ENCODE data around the gene SDR42E2.
"Not testable (repeated sequence)": the region's sequence is repeated elsewhere in the genome, so short reads cannot be mapped to it uniquely, and the experiment has no call there.

Gene SDR42E2

DNA sequence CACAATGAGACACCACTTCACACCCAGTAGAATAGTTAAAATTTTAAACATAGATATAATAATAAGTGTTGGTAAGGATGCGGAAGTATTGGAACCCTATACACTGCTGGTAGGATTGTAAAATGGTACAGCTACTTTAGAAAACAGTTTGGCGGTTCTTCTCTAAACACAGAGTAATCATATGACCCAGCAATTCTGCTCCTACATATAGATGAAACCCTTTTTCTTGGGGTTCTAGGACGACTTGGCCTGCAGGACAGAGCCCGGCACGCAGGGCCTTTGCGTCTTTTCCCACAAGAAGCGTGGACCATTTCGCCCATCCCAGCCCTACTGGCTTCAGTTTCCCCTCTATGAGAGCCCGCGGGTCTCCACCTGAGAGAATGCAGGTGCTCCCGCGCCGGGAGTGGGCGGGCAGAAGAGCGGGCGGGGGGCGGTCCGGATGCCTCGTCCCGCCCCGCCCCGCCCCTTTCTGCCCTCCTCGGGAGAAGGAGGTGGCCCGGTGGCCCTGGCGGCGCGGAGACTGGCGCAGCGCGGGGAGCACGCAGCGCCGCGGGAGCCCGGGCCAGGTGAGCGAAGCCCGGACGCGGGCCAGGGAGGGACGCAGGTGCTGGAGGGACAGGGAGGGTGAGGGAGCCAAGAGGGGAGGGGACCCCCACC, at the start of gene SDR42E2:
Gene SDR42E2 (plus strand): TSS at position 508 of the 657 bp plus-strand sequence. CDS start 3,077 bp downstream, outside the sequence.
- no peak within 1 kb of the TSS for H3K4me3 ChIP-seq (ENCODE audit: low read length)
- no peaks in the 10 kb centered on the region for H3K4me1 ChIP-seq (ENCODE audit: control insufficient read depth, insufficient read depth, low read length)
- H3K27ac ChIP-seq (ENCODE audit: low read depth, low read length) = no peak within 1 kb of the TSS
- no peaks in the 10 kb centered on the region for H3K27me3 ChIP-seq (ENCODE audit: control insufficient read depth, insufficient read depth, low read length)
- no peak within 1 kb of the TSS for H3K9ac ChIP-seq (ENCODE audit: low read length)
- H3K36me3 ChIP-seq (ENCODE audit: control insufficient read depth, insufficient read depth, low read length) = no peaks in the 10 kb centered on the region

DNA sequence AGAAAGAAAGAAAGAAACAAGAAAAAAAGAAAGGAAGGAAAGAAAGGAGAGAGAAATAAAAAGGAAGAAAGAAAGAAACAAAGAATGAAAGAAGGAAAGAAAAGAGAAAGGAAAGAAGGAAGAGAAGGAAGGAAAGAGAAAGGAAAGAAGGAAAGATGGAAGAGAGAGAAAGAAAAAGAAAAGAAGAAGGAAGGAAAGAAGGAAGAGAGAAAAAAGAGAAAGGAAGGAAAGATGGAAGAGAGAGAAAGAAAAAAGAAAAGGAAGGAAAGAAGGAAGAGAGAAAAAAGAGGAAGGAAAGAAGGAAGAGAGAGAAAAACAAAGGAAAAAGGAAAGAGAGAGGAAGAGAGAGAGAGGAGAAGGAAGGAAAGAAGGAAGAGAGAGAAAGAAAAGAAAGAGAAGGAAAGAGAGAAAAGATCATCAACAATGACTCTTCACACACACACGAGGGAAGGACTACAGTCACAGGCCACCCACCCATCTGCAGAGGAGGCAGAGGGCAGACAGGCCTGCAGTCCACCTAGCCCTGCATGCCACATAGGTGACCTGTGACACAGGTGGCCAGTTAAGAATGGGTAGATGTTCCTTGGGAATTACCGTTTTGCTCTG, 46.1 kb upstream of the SDR42E2 start:
- Histone ChIP-seq H3K4me3 (ENCODE audit: low read length) (no peak overlapping the region), H3K9ac (ENCODE audit: low read length) (no peak overlapping the region), H3K4me1 (ENCODE audit: control insufficient read depth, insufficient read depth, low read length) (no peaks in the 10 kb centered on the region), H3K27me3 (ENCODE audit: control insufficient read depth, insufficient read depth, low read length) (no peaks in the 10 kb centered on the region), H3K27ac (ENCODE audit: low read depth, low read length) (no peak overlapping the region), H3K36me3 (ENCODE audit: control insufficient read depth, insufficient read depth, low read length) (no peaks in the 10 kb centered on the region)

DNA sequence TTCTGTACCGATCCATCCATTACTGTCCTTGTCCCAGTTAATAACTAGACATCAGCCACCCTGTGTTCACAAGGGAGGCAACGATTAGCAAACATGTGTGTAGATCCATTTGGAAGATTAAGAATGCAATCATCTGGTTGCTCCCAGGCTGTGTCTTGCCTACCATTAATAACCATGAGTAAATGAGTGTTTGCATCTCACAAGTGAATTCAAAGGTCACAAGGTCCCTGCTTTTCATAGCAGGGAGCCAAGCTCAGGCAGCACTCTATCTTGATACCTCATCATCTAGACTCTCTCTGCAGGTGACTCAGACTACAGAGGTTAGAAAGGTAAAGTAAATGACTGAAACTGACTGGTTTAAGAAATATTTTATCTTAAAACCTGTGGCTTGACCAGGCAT, 44.7 kb upstream of the SDR42E2 start:
- Histone ChIP-seq H3K4me3 (ENCODE audit: low read length) (no peak overlapping the region), H3K27ac (ENCODE audit: low read depth, low read length) (no peak overlapping the region), H3K36me3 (ENCODE audit: control insufficient read depth, insufficient read depth, low read length) (no peaks in the 10 kb centered on the region), H3K27me3 (ENCODE audit: control insufficient read depth, insufficient read depth, low read length) (no peaks in the 10 kb centered on the region), H3K4me1 (ENCODE audit: control insufficient read depth, insufficient read depth, low read length) (no peaks in the 10 kb centered on the region), H3K9ac (ENCODE audit: low read length) (no peak overlapping the region)

DNA sequence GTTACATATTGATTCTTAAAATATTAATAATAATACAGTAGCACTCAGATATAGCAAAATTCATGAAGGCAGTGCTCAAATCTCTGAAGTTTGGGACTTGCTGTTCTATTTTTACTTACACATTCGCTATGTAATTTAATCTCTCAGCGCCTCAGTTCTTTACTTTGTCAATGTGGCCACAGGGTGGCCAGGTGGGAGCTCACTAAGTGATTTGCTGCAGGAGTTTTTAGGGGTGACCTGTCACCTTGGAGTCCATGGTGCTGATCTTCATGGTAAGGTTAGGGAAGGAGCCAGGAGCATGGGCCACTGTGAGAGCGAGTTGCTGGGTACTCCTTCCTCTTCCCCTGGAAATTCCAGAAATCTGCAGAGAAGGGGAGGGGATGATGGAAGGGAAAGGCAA, 41.9 kb upstream of the SDR42E2 start:
- Histone ChIP-seq H3K27me3 (ENCODE audit: control insufficient read depth, insufficient read depth, low read length) (no peaks in the 10 kb centered on the region), H3K9ac (ENCODE audit: low read length) (no peak overlapping the region), H3K36me3 (ENCODE audit: control insufficient read depth, insufficient read depth, low read length) (no peaks in the 10 kb centered on the region), H3K27ac (ENCODE audit: low read depth, low read length) (no peak overlapping the region), H3K4me3 (ENCODE audit: low read length) (no peak overlapping the region), H3K4me1 (ENCODE audit: control insufficient read depth, insufficient read depth, low read length) (no peaks in the 10 kb centered on the region)

DNA sequence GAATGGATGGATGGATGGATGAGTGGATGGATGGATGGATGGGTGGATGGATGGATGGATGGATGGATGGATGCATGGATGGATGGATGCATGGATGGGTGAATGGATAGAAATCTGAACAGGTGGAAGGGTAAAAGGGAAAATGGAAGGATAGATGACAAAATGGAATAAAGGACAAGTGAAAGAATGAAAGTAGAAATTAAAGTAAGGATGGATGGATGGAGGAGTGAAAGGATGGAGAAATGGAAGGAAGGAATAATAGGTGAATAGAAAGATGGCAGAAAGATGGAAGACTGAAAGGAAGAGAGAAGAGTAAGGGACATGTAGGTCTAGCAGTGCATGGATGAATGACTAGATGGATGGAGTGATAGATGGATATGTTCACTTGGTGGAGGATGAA, 40.1 kb upstream of the SDR42E2 start:
- Histone ChIP-seq H3K4me1 (ENCODE audit: control insufficient read depth, insufficient read depth, low read length) (no peaks in the 10 kb centered on the region), H3K36me3 (ENCODE audit: control insufficient read depth, insufficient read depth, low read length) (no peaks in the 10 kb centered on the region), H3K27ac (ENCODE audit: low read depth, low read length) (no peak overlapping the region), H3K4me3 (ENCODE audit: low read length) (no peak overlapping the region), H3K27me3 (ENCODE audit: control insufficient read depth, insufficient read depth, low read length) (no peaks in the 10 kb centered on the region), H3K9ac (ENCODE audit: low read length) (no peak overlapping the region)

DNA sequence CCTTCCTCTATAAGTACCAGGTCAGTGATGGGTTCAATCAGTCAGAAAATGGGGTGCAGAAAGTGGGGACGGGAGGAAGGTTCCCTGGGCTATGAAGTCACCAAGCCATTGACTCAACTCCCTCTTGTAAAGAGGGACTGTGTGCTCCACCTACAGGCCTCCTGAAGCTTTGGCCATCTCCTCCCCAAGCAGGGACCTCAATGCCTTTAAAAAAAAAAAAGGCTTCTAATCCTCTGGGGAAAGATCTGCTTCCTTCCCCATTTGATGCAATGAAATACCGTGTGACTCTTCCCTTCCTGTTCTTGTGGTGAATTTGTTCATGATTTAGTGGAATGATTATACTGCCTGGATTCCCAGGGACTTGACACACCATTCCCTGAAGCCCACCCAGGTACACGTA, 39.2 kb upstream of the SDR42E2 start:
- H3K27ac ChIP-seq (ENCODE audit: low read depth, low read length) = no peak overlapping the region
- H3K4me1 ChIP-seq (ENCODE audit: control insufficient read depth, insufficient read depth, low read length) = no peaks in the 10 kb centered on the region
- no peaks in the 10 kb centered on the region for H3K27me3 ChIP-seq (ENCODE audit: control insufficient read depth, insufficient read depth, low read length)
- H3K4me3 ChIP-seq (ENCODE audit: low read length) = no peak overlapping the region
- H3K9ac ChIP-seq (ENCODE audit: low read length) = no peak overlapping the region
- no peaks in the 10 kb centered on the region for H3K36me3 ChIP-seq (ENCODE audit: control insufficient read depth, insufficient read depth, low read length)

DNA sequence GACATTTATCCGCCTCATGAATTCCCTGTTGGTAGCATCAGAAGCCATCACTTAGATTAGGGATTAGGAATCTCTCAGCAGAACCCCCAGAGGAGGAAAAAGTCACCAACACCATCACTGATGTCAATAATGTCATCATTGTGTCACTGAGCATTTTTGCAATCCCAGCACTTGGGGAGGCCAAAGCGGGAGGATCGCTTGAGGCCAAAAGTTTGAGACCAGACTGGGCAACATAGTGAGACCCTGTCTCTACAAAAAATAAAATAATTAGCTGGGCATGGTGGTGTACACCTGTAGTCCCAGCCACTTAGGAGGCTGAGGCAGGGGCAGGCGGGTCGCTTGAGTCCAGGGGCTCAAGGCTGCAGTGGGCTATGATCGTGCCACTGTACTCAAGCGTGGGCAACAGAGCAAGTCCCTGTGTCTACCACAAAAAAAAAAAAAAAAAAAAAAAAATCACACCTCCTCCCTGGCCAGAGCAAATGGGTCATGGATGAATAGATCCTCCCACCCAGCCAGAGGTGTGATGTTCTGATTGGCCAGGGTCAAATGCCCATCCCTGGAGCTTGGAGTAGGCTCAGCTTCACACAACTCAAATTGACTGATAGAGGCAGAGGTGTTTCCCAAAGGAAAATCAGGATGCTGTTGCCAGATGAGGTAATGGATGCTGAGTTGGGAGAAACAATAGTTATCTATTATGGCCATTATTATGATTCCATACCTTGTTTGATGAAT, 38.4 kb upstream of the SDR42E2 start:
- H3K36me3 ChIP-seq (ENCODE audit: control insufficient read depth, insufficient read depth, low read length) = no peaks in the 10 kb centered on the region
- no peak overlapping the region for H3K9ac ChIP-seq (ENCODE audit: low read length)
- H3K4me1 ChIP-seq (ENCODE audit: control insufficient read depth, insufficient read depth, low read length) = no peaks in the 10 kb centered on the region
- H3K4me3 ChIP-seq (ENCODE audit: low read length) = no peak overlapping the region
- no peak overlapping the region for H3K27ac ChIP-seq (ENCODE audit: low read depth, low read length)
- H3K27me3 ChIP-seq (ENCODE audit: control insufficient read depth, insufficient read depth, low read length) = no peaks in the 10 kb centered on the region

DNA sequence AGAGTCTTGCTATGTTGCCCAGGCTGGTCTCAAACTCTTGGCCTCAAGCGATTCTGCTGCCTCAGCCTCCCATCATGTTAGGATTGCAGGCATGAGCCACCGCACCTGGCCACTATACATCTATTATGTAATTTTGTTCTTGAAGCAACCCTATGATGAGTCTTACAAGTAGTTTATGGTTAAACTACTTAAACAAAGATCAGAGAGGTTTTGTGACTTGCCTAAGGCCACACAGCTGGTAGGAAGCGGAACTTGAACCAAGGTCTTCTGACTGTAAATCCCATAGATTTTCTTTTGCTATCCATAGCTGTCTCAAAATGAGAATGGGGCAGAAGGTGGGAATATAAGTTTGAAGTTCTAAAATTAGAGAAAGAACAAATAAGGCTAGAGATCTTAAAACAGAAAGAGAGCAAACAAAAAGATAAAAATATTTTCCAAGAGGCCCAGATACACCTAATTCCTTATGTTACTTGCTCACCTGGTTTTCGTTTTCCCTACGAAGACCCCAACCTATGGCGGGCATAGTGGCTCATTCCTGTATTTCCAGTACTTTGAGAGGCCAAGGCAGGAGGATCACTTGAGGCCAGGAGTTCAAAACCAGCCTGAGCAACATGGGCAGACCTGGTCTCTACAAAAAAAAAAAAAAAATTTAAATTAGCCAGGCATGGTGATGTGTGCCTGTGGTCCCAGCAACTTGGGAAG, 37.6 kb upstream of the SDR42E2 start:
- Histone ChIP-seq H3K4me1 (ENCODE audit: control insufficient read depth, insufficient read depth, low read length) (no peaks in the 10 kb centered on the region), H3K27me3 (ENCODE audit: control insufficient read depth, insufficient read depth, low read length) (no peaks in the 10 kb centered on the region), H3K27ac (ENCODE audit: low read depth, low read length) (no peak overlapping the region), H3K4me3 (ENCODE audit: low read length) (no peak overlapping the region), H3K9ac (ENCODE audit: low read length) (no peak overlapping the region), H3K36me3 (ENCODE audit: control insufficient read depth, insufficient read depth, low read length) (no peaks in the 10 kb centered on the region)

DNA sequence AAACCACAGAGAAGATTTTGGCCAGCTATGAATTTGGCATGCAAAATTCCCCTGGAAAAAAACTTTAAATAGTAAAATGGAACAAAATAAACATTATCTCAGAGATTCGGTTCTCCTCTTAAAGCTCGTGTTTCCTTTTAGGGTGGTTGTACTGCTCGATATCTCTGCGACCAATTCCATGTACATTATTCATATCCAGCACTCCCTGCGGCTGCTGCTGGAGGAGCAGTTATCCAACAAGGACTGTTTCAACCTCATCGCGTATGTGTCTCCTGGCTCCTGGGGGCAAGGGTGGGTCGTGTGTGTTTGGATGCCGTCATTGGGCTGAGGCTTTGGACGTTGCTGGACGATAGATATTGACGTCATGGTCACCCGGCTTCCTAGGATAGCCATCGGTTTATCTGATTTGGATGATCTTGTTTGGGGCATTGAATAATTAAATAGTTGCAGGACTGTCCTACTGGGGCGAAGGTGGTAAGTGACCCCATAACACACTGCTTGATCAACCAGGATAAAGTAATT, 36.2 kb upstream of the SDR42E2 start:
- Histone ChIP-seq H3K4me1 (ENCODE audit: control insufficient read depth, insufficient read depth, low read length) (no peaks in the 10 kb centered on the region), H3K27me3 (ENCODE audit: control insufficient read depth, insufficient read depth, low read length) (no peaks in the 10 kb centered on the region), H3K27ac (ENCODE audit: low read depth, low read length) (no peak overlapping the region), H3K9ac (ENCODE audit: low read length) (no peak overlapping the region), H3K36me3 (ENCODE audit: control insufficient read depth, insufficient read depth, low read length) (no peaks in the 10 kb centered on the region), H3K4me3 (ENCODE audit: low read length) (no peak overlapping the region)

DNA sequence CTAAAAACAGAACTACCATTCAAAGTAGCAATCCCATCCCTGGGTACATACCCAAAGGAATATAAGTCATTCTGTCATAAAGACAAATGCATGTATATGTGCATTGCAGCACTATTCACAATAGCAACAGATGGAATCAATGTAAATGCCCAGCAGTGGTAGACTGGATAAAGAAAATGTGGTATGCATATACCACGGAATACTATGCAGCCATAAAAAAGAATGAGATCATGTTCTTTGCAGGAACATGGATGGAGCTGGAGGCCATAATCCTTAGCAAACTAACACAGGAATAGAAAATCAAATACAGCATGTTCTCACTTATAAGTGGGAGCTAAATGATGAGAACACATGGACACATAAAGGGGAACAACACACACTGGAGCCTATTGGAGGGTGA, 33.8 kb upstream of the SDR42E2 start:
- H3K4me1 ChIP-seq (ENCODE audit: control insufficient read depth, insufficient read depth, low read length); H3K9ac ChIP-seq (ENCODE audit: low read length); H3K27me3 ChIP-seq (ENCODE audit: control insufficient read depth, insufficient read depth, low read length); H3K36me3 ChIP-seq (ENCODE audit: control insufficient read depth, insufficient read depth, low read length); H3K4me3 ChIP-seq (ENCODE audit: low read length); H3K27ac ChIP-seq (ENCODE audit: low read depth, low read length): not testable (repeated sequence)

DNA sequence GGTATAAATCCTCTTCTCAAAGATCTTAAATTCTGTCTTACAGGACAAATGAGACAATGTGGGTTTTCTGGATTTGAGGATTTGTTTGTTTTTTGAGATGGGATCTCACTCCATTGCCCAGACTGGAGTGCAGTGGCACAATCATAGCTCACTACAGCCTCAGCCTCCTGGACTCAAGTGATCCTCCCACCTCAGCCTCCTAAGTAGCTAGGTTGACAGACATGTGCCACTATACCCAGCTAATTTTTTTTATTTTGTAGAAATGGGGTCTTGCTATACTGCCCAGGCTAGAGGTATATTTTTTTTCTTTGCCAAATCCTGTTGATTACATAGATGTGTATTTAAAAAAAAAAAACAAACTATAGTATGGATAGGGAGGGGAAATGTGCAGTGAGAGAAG, 31.8 kb upstream of the SDR42E2 start:
- H3K36me3 ChIP-seq (ENCODE audit: control insufficient read depth, insufficient read depth, low read length) = no peaks in the 10 kb centered on the region
- H3K27me3 ChIP-seq (ENCODE audit: control insufficient read depth, insufficient read depth, low read length) = no peaks in the 10 kb centered on the region
- H3K4me3 ChIP-seq (ENCODE audit: low read length) = no peak overlapping the region
- H3K27ac ChIP-seq (ENCODE audit: low read depth, low read length) = no peak overlapping the region
- H3K4me1 ChIP-seq (ENCODE audit: control insufficient read depth, insufficient read depth, low read length) = no peaks in the 10 kb centered on the region
- H3K9ac ChIP-seq (ENCODE audit: low read length) = no peak overlapping the region

DNA sequence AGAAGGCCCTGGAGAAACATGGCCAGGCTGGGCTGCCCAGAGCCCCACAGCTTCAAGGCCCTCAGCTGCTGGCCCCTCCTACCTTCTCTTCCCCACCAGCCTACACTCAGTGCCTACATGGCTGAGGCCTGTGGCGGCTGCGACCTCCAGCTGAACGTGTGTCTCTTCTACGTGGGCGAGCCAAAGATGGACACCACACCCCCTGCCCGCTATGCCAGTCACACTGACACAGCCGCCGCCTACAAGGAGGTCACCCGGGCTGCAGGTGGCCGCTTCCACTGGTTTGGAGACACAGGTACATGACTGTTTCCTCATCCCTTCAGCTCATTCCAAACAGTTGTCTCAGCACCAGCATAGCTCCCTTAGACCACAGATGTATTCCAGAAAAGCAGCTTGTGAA, 29.5 kb upstream of the SDR42E2 start:
- H3K9ac ChIP-seq (ENCODE audit: low read length) = no peak overlapping the region
- no peaks in the 10 kb centered on the region for H3K4me1 ChIP-seq (ENCODE audit: control insufficient read depth, insufficient read depth, low read length)
- H3K27ac ChIP-seq (ENCODE audit: low read depth, low read length) = no peak overlapping the region
- H3K36me3 ChIP-seq (ENCODE audit: control insufficient read depth, insufficient read depth, low read length) = no peaks in the 10 kb centered on the region
- no peaks in the 10 kb centered on the region for H3K27me3 ChIP-seq (ENCODE audit: control insufficient read depth, insufficient read depth, low read length)
- H3K4me3 ChIP-seq (ENCODE audit: low read length) = no peak overlapping the region
